ENCODE results near the gene LYZL1.

DNA sequence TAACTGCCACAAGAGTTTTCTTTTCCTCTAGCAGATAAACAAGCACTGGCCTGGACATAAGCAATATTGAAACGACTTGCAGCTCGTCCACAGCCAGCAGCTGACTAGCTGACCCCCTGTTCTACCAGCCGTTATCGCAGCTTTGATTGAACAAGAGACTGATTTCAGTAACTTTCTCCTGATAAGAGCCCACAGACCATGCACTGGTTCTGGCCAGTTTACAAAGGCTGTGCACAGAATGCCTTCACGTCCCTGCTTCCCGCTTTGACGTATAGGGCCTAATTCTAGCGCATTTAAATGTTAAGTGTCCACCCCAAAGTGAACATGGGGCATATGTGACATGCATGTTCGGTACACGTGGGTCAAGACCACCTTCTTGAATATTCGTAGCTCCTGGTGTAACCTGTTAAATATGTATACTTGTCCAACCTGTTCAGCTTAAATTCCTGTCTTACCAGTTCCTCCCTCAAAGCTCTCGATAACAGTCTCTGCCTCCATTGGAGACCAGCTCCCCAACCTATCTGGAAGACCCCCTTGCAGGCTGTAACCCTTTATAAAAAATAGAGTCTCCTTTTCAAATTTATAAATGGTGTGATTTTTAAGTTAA lies 69.2 kb downstream of the LYZL1 start:
- TF ChIP-seq, protein P1, sequence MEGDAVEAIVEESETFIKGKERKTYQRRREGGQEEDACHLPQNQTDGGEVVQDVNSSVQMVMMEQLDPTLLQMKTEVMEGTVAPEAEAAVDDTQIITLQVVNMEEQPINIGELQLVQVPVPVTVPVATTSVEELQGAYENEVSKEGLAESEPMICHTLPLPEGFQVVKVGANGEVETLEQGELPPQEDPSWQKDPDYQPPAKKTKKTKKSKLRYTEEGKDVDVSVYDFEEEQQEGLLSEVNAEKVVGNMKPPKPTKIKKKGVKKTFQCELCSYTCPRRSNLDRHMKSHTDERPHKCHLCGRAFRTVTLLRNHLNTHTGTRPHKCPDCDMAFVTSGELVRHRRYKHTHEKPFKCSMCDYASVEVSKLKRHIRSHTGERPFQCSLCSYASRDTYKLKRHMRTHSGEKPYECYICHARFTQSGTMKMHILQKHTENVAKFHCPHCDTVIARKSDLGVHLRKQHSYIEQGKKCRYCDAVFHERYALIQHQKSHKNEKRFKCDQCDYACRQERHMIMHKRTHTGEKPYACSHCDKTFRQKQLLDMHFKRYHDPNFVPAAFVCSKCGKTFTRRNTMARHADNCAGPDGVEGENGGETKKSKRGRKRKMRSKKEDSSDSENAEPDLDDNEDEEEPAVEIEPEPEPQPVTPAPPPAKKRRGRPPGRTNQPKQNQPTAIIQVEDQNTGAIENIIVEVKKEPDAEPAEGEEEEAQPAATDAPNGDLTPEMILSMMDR (conservative IDR thresholded peaks at IDR 0.05; ENCODE audit: low read length): no peak
- TF ChIP-seq EZH2phosphoT487 (IDR thresholded peaks at IDR 0.05; ENCODE audit: borderline replicate concordance): no peak

Measured in Loucy (cell line).